ENCODE results near the gene PLGRKT. TPM values are rescaled to one million over a fixed set of nuclear protein-coding genes. Genes with fewer than 3 reads are reported as not detected.
A peak's percentile ranks its signal among the peaks of the same experiment; 100 is the strongest.
"Not testable (repeated sequence)": the region's sequence is repeated elsewhere in the genome, so short reads cannot be mapped to it uniquely, and the experiment has no call there.

Gene PLGRKT
- total and polyA plus RNA-seq, 2 donors, result 24.1 TPM

GRCh38 chr9:5466766-5467165 lies 29.0 kb upstream of the PLGRKT start:
- WGBS, result 72% methylated on average over 2 of the region's 2 CpGs
- Histone ChIP-seq H3K36me3 (ENCODE audit: insufficient read depth) (no peaks in the 10 kb centered on the region), H3K27ac (ENCODE audit: low read depth) (no peak overlapping the region), H3K4me1 (ENCODE audit: insufficient read depth) (no peaks in the 10 kb centered on the region), H3K4me3 (ENCODE audit: low read depth, low read length) (no peak overlapping the region)
- DNase-seq (ENCODE audit: extremely low spot score), result no peak

- H3K4me1 ChIP-seq (ENCODE audit: insufficient read depth), result no peaks in the 10 kb centered on the region
- H3K4me3 ChIP-seq (ENCODE audit: low read depth, low read length), result no peak overlapping the region
- WGBS, result 62% methylated on average over 1 of the region's 1 CpG
- no peaks in the 10 kb centered on the region for H3K36me3 ChIP-seq (ENCODE audit: insufficient read depth)
- no peak overlapping the region for H3K27ac ChIP-seq (ENCODE audit: low read depth)
- DNase-seq (ENCODE audit: extremely low spot score), result no peak
Measured at GRCh38 chr9:5466005-5466404, 28.3 kb upstream of the PLGRKT start.

DNA sequence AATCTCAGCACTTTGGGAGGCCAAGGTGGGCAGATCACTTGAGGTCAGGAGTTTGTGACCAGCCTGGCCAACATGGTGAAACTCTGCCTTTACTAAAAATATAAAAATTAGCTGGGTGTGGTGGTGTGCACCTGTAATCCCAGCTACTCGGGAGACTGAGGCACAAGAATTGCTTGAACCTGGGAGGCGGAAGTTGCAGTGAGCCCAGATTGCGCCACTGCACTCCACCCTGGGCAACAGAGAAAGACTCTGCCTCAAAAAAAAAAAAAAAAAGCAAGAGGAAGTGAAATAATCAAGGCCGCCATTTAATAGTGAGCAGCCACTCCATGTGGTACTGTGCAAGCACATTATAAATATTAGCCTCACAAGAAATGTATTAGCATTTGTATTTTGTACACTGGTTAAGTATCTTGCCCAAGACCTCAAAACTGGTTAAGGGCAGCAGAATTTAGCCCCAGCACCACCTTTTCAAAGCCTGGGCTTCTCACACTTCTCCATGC lies 27.2 kb upstream of the PLGRKT start:
- not testable (repeated sequence) for DNase-seq (ENCODE audit: extremely low spot score); H3K4me3 ChIP-seq (ENCODE audit: low read depth, low read length); H3K36me3 ChIP-seq (ENCODE audit: insufficient read depth); H3K27ac ChIP-seq (ENCODE audit: low read depth); H3K4me1 ChIP-seq (ENCODE audit: insufficient read depth)
- 83% methylated on average over 4 of the region's 4 CpGs for WGBS

GRCh38 chr9:5460157-5460556 lies 22.4 kb upstream of the PLGRKT start:
- Histone ChIP-seq H3K36me3 (ENCODE audit: insufficient read depth) (peaks cover 2% of the 10 kb centered on the region), H3K27ac (ENCODE audit: low read depth) (no peak overlapping the region), H3K4me1 (ENCODE audit: insufficient read depth) (no peaks in the 10 kb centered on the region), H3K4me3 (ENCODE audit: low read depth, low read length) (no peak overlapping the region)
- no peak for DNase-seq (ENCODE audit: extremely low spot score)
- 86% methylated on average over 1 of the region's 1 CpG for WGBS

DNA sequence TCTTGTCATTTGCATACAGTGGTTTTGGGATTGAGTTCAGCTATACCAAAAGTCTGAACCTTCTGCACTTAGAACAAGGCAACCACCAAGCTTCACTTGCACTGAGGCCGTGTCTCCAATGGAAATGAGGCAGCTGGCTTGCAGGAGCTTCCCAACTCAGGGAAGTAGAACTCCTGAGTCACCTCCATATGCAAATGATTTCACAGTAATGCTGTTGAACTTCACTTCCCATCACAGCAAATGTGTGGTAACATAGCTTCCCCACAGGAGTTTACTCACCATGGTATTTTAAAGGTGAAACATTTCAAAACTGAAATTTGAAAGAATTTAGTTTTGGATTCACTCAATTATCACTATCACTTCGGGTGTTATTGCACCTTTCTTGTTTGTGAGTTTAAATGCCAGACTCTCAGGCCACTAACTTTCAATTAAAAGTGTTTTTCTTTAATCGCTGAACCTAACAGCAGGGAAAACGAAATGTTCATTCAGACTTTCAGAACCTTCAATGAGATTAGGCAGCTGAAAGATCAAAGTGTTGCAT lies 21.6 kb upstream of the PLGRKT start:
- peaks cover 2% of the 10 kb centered on the region for H3K36me3 ChIP-seq (ENCODE audit: insufficient read depth)
- no peak overlapping the region for H3K4me3 ChIP-seq (ENCODE audit: low read depth, low read length)
- 81% methylated on average over 4 of the region's 4 CpGs for WGBS
- H3K27ac ChIP-seq (ENCODE audit: low read depth), result no peak overlapping the region
- H3K4me1 ChIP-seq (ENCODE audit: insufficient read depth), result no peaks in the 10 kb centered on the region
- DNase-seq (ENCODE audit: extremely low spot score), result no peak

DNA sequence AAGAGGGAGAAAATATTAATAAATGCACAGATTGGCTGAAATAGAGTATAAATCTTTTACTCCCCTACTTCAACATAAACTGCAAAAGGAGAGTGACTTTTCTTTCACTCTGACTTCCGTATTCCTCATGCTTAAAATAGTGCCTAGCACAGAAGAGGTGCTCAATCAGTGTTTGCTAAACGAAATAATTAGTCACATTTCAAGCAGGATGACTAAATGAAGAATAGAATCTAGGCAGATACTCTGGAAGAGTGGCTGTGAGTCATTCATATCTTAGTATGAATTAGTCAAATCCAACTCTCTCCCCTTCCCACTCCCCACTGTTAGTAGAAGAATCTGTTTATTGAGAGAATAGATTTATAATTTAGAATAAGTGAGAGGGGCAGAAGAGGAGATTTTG lies 17.5 kb upstream of the PLGRKT start:
- H3K36me3 ChIP-seq (ENCODE audit: insufficient read depth), result peaks cover 2% of the 10 kb centered on the region
- H3K4me3 ChIP-seq (ENCODE audit: low read depth, low read length), result no peak overlapping the region
- no peaks in the 10 kb centered on the region for H3K4me1 ChIP-seq (ENCODE audit: insufficient read depth)
- no peak for DNase-seq (ENCODE audit: extremely low spot score)
- WGBS, result 62% methylated on average over 2 of the region's 2 CpGs
- H3K27ac ChIP-seq (ENCODE audit: low read depth), result no peak overlapping the region

DNA sequence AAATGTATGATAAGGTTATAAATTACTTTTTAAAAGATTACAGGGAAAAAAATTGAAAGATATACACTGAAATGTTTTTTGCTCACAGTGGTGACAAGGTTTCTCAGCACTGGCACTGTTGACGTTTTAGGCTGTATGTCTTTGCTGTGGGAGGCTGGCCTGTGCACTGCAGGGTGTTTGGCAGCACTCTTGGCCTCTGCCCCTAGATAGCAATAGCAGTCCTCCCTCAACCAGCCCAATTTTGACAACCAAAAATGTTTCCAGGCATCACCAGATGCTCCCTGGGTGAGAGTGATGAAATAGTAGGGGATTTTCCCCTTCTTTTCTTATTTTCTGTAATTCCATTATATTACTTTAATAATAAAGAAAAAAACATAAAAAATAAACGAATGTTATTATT lies 15.9 kb upstream of the PLGRKT start:
- Histone ChIP-seq H3K36me3 (ENCODE audit: insufficient read depth) (peaks cover 2% of the 10 kb centered on the region), H3K4me1 (ENCODE audit: insufficient read depth) (peaks cover 2% of the 10 kb centered on the region), H3K27ac (ENCODE audit: low read depth) (no peak overlapping the region), H3K4me3 (ENCODE audit: low read depth, low read length) (no peak overlapping the region)
- no peak for DNase-seq (ENCODE audit: extremely low spot score)
- 32% methylated on average over 2 of the region's 2 CpGs for WGBS

GRCh38 chr9:5453004-5453403 lies 15.3 kb upstream of the PLGRKT start:
- no peak overlapping the region for H3K27ac ChIP-seq (ENCODE audit: low read depth)
- peaks cover 2% of the 10 kb centered on the region for H3K36me3 ChIP-seq (ENCODE audit: insufficient read depth)
- H3K4me1 ChIP-seq (ENCODE audit: insufficient read depth), result peaks cover 2% of the 10 kb centered on the region
- no peak for DNase-seq (ENCODE audit: extremely low spot score)
- 90% methylated on average over 2 of the region's 2 CpGs for WGBS
- no peak overlapping the region for H3K4me3 ChIP-seq (ENCODE audit: low read depth, low read length)

DNA sequence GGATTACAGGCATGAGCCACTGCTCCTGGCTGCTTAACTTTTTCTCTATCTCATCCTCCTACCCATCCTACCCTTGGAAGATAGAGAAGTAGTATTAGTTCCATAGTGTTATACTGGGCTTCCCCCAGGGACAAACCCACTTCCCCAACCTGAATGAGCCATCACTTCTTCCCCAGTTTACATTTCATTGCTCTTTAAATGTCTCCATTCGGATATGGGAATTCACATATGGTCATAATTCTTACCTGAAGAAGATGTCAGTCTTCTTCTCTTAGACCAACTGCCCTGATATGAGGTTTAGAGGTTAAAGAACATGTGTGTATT lies 14.5 kb upstream of the PLGRKT start:
- Histone ChIP-seq H3K4me3 (ENCODE audit: low read depth, low read length) (no peak overlapping the region), H3K36me3 (ENCODE audit: insufficient read depth) (peaks cover 2% of the 10 kb centered on the region), H3K27ac (ENCODE audit: low read depth) (no peak overlapping the region), H3K4me1 (ENCODE audit: insufficient read depth) (peaks cover 2% of the 10 kb centered on the region)
- 97% methylated on average over 1 of the region's 1 CpG for WGBS
- DNase-seq (ENCODE audit: extremely low spot score), result no peak

DNA sequence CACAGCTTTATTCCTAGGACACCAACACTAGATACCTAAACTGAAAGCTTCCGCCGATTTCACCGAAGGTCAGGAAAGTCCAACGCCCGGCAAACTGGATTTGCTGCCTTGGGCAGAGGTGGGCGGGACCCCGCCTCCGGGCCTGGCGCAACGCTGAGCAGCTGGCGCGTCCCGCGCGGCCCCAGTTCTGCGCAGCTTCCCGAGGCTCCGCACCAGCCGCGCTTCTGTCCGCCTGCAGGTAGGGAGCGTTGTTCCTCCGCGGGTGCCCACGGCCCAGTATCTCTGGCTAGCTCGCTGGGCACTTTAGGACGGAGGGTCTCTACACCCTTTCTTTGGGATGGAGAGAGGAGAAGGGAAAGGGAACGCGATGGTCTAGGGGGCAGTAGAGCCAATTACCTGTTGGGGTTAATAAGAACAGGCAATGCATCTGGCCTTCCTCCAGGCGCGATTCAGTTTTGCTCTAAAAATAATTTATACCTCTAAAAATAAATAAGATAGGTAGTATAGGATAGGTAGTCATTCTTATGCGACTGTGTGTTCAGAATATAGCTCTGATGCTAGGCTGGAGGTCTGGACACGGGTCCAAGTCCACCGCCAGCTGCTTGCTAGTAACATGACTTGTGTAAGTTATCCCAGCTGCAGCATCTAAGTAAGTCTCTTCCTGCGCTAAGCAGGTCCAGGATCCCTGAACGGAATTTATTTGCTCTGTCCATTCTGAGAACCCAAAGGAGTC lies 12.8 kb upstream of the PLGRKT start, which contains the start of gene CD274:
Gene CD274 (plus strand): TSS at position 184 of the 733 bp plus-strand sequence. CDS start 5,572 bp downstream, outside the sequence.
- peaks cover 2% of the 10 kb centered on the region for H3K4me1 ChIP-seq (ENCODE audit: insufficient read depth)
- WGBS, result 4% methylated on average over 36 of the region's 36 CpGs
- peak; percentile 41 for DNase-seq (ENCODE audit: extremely low spot score)
- peak within 1 kb of the TSS; percentile 77 for H3K27ac ChIP-seq (ENCODE audit: low read depth)
- H3K36me3 ChIP-seq (ENCODE audit: insufficient read depth), result no peaks in the 10 kb centered on the region
- H3K4me3 ChIP-seq (ENCODE audit: low read depth, low read length), result peak within 1 kb of the TSS; percentile 60

DNA sequence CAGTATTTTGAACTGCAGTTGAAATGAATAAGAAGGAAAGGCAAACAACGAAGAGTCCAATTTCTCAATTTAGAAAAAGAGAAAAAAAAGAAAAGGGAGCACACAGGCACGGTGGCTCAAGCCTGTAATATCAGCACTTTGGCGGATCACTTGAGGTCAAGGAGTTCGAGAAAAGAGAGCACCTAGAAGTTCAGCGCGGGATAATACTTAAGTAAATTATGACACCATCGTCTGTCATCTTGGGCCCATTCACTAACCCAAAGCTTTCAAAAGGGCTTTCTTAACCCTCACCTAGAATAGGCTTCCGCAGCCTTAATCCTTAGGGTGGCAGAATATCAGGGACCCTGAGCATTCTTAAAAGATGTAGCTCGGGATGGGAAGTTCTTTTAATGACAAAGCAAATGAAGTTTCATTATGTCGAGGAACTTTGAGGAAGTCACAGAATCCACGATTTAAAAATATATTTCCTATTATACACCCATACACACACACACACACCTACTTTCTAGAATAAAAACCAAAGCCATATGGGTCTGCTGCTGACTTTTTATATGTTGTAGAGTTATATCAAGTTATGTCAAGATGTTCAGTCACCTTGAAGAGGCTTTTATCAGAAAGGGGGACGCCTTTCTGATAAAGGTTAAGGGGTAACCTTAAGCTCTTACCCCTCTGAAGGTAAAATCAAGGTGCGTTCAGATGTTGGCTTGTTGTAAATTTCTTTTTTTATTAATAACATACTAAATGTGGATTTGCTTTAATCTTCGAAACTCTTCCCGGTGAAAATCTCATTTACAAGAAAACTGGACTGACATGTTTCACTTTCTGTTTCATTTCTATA lies 12.0 kb upstream of the PLGRKT start:
- Histone ChIP-seq H3K4me3 (ENCODE audit: low read depth, low read length) (peak overlapping the region; percentile 60), H3K27ac (ENCODE audit: low read depth) (peak overlapping the region; percentile 77), H3K4me1 (ENCODE audit: insufficient read depth) (peaks cover 2% of the 10 kb centered on the region), H3K36me3 (ENCODE audit: insufficient read depth) (no peaks in the 10 kb centered on the region)
- WGBS, result 59% methylated on average over 15 of the region's 15 CpGs
- DNase-seq (ENCODE audit: extremely low spot score), result no peak

- H3K4me1 ChIP-seq (ENCODE audit: insufficient read depth), result peaks cover 2% of the 10 kb centered on the region
- no peak overlapping the region for H3K4me3 ChIP-seq (ENCODE audit: low read depth, low read length)
- no peak for DNase-seq (ENCODE audit: extremely low spot score)
- no peak overlapping the region for H3K27ac ChIP-seq (ENCODE audit: low read depth)
- WGBS, result 91% methylated on average over 5 of the region's 5 CpGs
- H3K36me3 ChIP-seq (ENCODE audit: insufficient read depth), result no peaks in the 10 kb centered on the region
Measured at GRCh38 chr9:5448461-5449435, 11.0 kb upstream of the PLGRKT start.

- Histone ChIP-seq H3K4me3 (ENCODE audit: low read depth, low read length) (no peak overlapping the region), H3K36me3 (ENCODE audit: insufficient read depth) (no peaks in the 10 kb centered on the region), H3K4me1 (ENCODE audit: insufficient read depth) (peaks cover 2% of the 10 kb centered on the region), H3K27ac (ENCODE audit: low read depth) (no peak overlapping the region)
- WGBS, result 85% methylated on average over 2 of the region's 2 CpGs
- DNase-seq (ENCODE audit: extremely low spot score), result no peak
Measured at GRCh38 chr9:5448016-5448415, 10.3 kb upstream of the PLGRKT start.
